BLaER1 (cell line): ENCODE data around the gene FMO4.
"Not testable (repeated sequence)": the region's sequence is repeated elsewhere in the genome, so short reads cannot be mapped to it uniquely, and the experiment has no call there.

ENCODE experiments used
- H3K27ac ChIP-seq: shearing (Covaris generic); formaldehyde crosslinking; 2 replicates; pipeline ENCODE4 v1.8.1; 2022
- H3K27me3 ChIP-seq: shearing (Covaris generic); formaldehyde crosslinking; 2 replicates; pipeline ENCODE4 v1.8.1; 2022
- H3K36me3 ChIP-seq: shearing (Covaris generic); formaldehyde crosslinking; 2 replicates; pipeline ENCODE4 v1.8.1; 2022
- H3K4me1 ChIP-seq: shearing (Covaris generic); formaldehyde crosslinking; 2 replicates; pipeline ENCODE4 v1.8.1; 2022
- H3K4me2 ChIP-seq: shearing (Covaris generic); formaldehyde crosslinking; 2 replicates; pipeline ENCODE4 v1.8.1; 2022
- H3K4me3 ChIP-seq: shearing (Covaris generic); formaldehyde crosslinking; 2 replicates; pipeline ENCODE4 v1.8.1; 2022
- H3K9ac ChIP-seq: shearing (Covaris generic); formaldehyde crosslinking; 2 replicates; pipeline ENCODE4 v1.8.1; 2022
- H3K9me3 ChIP-seq: shearing (Covaris generic); formaldehyde crosslinking; 2 replicates; pipeline ENCODE4 v1.8.1; 2022
- H4K20me1 ChIP-seq: shearing (Covaris generic); formaldehyde crosslinking; 2 replicates; pipeline ENCODE4 v1.8.1; 2022
- Cebpa-rat ChIP-seq: shearing (Covaris generic); IDR thresholded peaks from 2 replicates; pipeline ENCODE4 v1.8.1; 2022

The FMO4 gene

DNA sequence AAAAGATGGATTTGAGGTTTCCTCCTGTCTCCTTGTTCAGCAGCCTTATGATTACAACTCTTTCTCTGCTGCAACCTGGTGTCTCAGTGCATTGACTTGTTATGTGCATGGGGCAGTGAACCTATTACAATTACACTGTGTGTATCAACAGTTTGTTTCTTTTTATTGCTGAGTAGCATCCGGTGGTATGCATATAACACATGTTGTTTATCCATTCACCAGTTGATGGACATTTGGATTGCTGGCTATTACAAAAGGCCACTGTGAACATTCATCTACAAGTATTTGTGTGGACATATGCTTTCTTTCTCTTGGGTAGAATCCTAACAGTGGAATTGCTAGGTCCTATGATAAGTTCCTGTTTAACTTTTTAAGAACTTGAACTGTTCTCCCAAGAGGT lies 65.9 kb downstream of the FMO4 start:
- no peak overlapping the region for H3K4me2 ChIP-seq
- H3K4me3 ChIP-seq, result no peak overlapping the region
- H3K27ac ChIP-seq, result no peak overlapping the region
- peaks cover 18% of the 10 kb centered on the region for H3K9me3 ChIP-seq
- H3K9ac ChIP-seq, result no peak overlapping the region
- no peak for TF ChIP-seq Cebpa-rat
- H3K36me3 ChIP-seq, result no peaks in the 10 kb centered on the region
- no peaks in the 10 kb centered on the region for H4K20me1 ChIP-seq
- H3K27me3 ChIP-seq, result no peaks in the 10 kb centered on the region
- no peaks in the 10 kb centered on the region for H3K4me1 ChIP-seq

GRCh38 chr1:171381866-171382210 lies 67.9 kb downstream of the FMO4 start:
- peaks cover 18% of the 10 kb centered on the region for H3K9me3 ChIP-seq
- no peaks in the 10 kb centered on the region for H3K4me1 ChIP-seq
- no peak overlapping the region for H3K9ac ChIP-seq
- H3K4me3 ChIP-seq, result no peak overlapping the region
- no peaks in the 10 kb centered on the region for H4K20me1 ChIP-seq
- H3K36me3 ChIP-seq, result no peaks in the 10 kb centered on the region
- no peak overlapping the region for H3K4me2 ChIP-seq
- no peak for TF ChIP-seq Cebpa-rat
- no peak overlapping the region for H3K27ac ChIP-seq
- H3K27me3 ChIP-seq, result no peaks in the 10 kb centered on the region

GRCh38 chr1:171384496-171384895 lies 70.5 kb downstream of the FMO4 start:
- Histone ChIP-seq H3K4me1 (no peaks in the 10 kb centered on the region), H3K4me3 (no peak overlapping the region), H3K4me2 (no peak overlapping the region), H4K20me1 (no peaks in the 10 kb centered on the region), H3K27me3 (no peaks in the 10 kb centered on the region), H3K9ac (no peak overlapping the region), H3K9me3 (peaks cover 18% of the 10 kb centered on the region), H3K36me3 (no peaks in the 10 kb centered on the region), H3K27ac (no peak overlapping the region)
- TF ChIP-seq Cebpa-rat, result no peak

DNA sequence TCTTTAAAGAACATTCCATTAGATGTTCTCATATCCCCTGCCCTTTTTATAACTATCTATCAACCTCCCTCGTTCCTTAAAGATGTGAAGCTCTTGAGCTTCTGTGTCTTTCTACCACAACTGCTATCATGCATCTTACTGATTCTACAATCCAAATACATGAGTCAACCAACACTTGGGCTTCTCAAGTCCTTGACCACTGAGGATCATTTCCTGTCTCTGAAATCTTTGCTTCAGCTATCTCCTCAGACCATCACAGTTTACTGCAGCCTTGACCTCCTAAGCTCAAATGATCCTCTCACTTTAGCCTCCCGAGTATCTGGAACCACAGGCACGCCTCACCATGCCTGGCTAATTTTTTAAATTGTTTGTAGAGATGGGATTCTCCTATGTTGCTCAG lies 75.2 kb downstream of the FMO4 start:
- no peak overlapping the region for H3K9ac ChIP-seq
- H4K20me1 ChIP-seq, result no peaks in the 10 kb centered on the region
- H3K36me3 ChIP-seq, result no peaks in the 10 kb centered on the region
- no peaks in the 10 kb centered on the region for H3K4me1 ChIP-seq
- H3K9me3 ChIP-seq, result no peaks in the 10 kb centered on the region
- H3K27me3 ChIP-seq, result no peaks in the 10 kb centered on the region
- no peak for TF ChIP-seq Cebpa-rat
- H3K27ac ChIP-seq, result no peak overlapping the region
- no peak overlapping the region for H3K4me2 ChIP-seq
- H3K4me3 ChIP-seq, result no peak overlapping the region

- not testable (repeated sequence) for H3K9ac ChIP-seq, H3K36me3 ChIP-seq, H3K4me2 ChIP-seq, H3K27ac ChIP-seq, H3K4me3 ChIP-seq, H3K4me1 ChIP-seq, H3K27me3 ChIP-seq, H3K9me3 ChIP-seq, H4K20me1 ChIP-seq
Observed at GRCh38 chr1:171390740-171391139, 76.8 kb downstream of the FMO4 start.
